Measurements from ENCODE around the gene SLC25A11. TPM values are rescaled to one million over a fixed set of nuclear protein-coding genes. Genes with fewer than 3 reads are reported as not detected.
A peak's percentile ranks its signal among the peaks of the same experiment; 100 is the strongest.

SLC25A11 gene
- total RNA-seq, 1 experiment from 2014 or later, result 75.1 TPM

GRCh38 chr17:4946312-4946976, 6.6 kb upstream of the SLC25A11 start:
- Histone ChIP-seq H3K27ac (ENCODE audit: low read depth, low read length) (peak overlapping the region; percentile 99), H3K9me2 (ENCODE audit: insufficient read depth) (no peaks in the 10 kb centered on the region), H3K79me2 (ENCODE audit: insufficient read depth, low read length) (peaks cover 81% of the 10 kb centered on the region), H3K4me2 (ENCODE audit: low read length) (peak overlapping the region; percentile 100), H4K20me1 (ENCODE audit: insufficient read depth) (peaks cover 12% of the 10 kb centered on the region; the same call in 1 of the 2 replicates), H3K4me1 (ENCODE audit: control insufficient read depth in 1 of 2, insufficient read depth in 2 of 2, low read length in 2 of 2) (peaks cover 34 to 69% of the 10 kb centered on the region in 2 experiments), H3K27me3 (ENCODE audit: insufficient read depth, low read length) (no peaks in the 10 kb centered on the region), H3K9ac (ENCODE audit: low read length) (peak overlapping the region; percentile 97), H3K36me3 (ENCODE audit: control insufficient read depth in 1 of 2, insufficient read depth in 2 of 2, low read length in 2 of 2) (peaks cover 9 to 25% of the 10 kb centered on the region in 2 experiments; a peak in 2 of 4 replicates), H3K9me3 (ENCODE audit: control insufficient read depth in 1 of 2, insufficient read depth in 1 of 2, low read depth in 1 of 2, low read length in 2 of 2) (no peaks in the 10 kb centered on the region), H3K4me3 (replicated peaks in 1 of 2; ENCODE audit: low read depth in 1 of 2, low read length in 2 of 2) (peak overlapping the region; percentile 96 to 97), H2AFZ (ENCODE audit: low read depth, low read length, poor library complexity, severe bottlenecking) (no peak overlapping the region)
- ChIA-PET CTCF (interaction anchor here (1.0 kb wide), 2 partner anchors 43 to 380 kb away, joined by 3 read pairs; partner anchors contain the start of gene CHRNE), RAD21 (ENCODE audit: low non-redundant PET in 1 of 2, low total read pairs in 2 of 2, uncharacterized antibody in 2 of 2, unreplicated experiment in 2 of 2) (no interaction called here), POLR2A (interaction anchor here (1.3 to 4.7 kb wide), 2 partner anchors 21 to 37 kb away, joined by 4 to 45 read pairs; partner anchors contain the start of gene SPAG7)
- TF ChIP-seq CEBPB (IDR thresholded peaks at IDR 0.05; ENCODE audit: low read depth), result no peak
- TF ChIP-seq YY1 (IDR thresholded peaks at IDR 0.05; ENCODE audit: extremely low read depth, insufficient replicate concordance, low read depth, low read length), result no peak
- TF ChIP-seq JUND (IDR thresholded peaks at IDR 0.05), result no peak
- no peak for TF ChIP-seq ZNF274 (IDR thresholded peaks at IDR 0.05; ENCODE audit: low read depth, low read length)
- TF ChIP-seq SP1 (IDR thresholded peaks at IDR 0.05; ENCODE audit: low read depth), result no peak
- TF ChIP-seq ELF1 (IDR thresholded peaks at IDR 0.05; ENCODE audit: borderline replicate concordance, low read depth), result no peak
- TF ChIP-seq FOSL1 (IDR thresholded peaks at IDR 0.05; ENCODE audit: low read depth), result no peak
- no peak for TF ChIP-seq POLR2A (IDR thresholded peaks at IDR 0.05; ENCODE audit: borderline replicate concordance, extremely low read depth, insufficient read depth, insufficient read length)
- no peak for TF ChIP-seq SIN3A (IDR thresholded peaks at IDR 0.05; ENCODE audit: low read depth)
- no peak for TF ChIP-seq EGR1 (IDR thresholded peaks at IDR 0.05; ENCODE audit: low read depth)
- TF ChIP-seq REST (IDR thresholded peaks at IDR 0.05; ENCODE audit: low read depth), result no peak
- no peak for TF ChIP-seq RAD21 (IDR thresholded peaks at IDR 0.05; ENCODE audit: low read depth)
- no peak; the same call in 1 of the 2 replicates for TF ChIP-seq POLR2AphosphoS5 (IDR thresholded peaks at IDR 0.05; ENCODE audit: low read depth, low read length)
- TF ChIP-seq SRF (IDR thresholded peaks at IDR 0.05; ENCODE audit: low read depth), result no peak
- TSS peak; percentile 69 for BruUV-seq (replicated peaks)
- no peak for ATAC-seq
- intact Hi-C loops (cut with micrococcal nuclease), result loop anchor here (5.0 kb wide), 1 partner anchor 41 kb away; the partner anchor contains the start of gene CAMTA2
- no peak for DNase-seq (ENCODE audit: low read depth, low spot score)
